ENCODE data around the gene CRYGB. TPM values are rescaled to one million over a fixed set of nuclear protein-coding genes. Genes with fewer than 3 reads are reported as not detected.

CRYGB gene
- total RNA-seq, 6 experiments from 2014 or later: not detected

Other genes starting within 250 kb of the CRYGB start
- 10 to 100 TPM in 2 of 6 experiments, 1 to 10 TPM in 4; 4.4 to 13.4 (median 8.9) TPM for gene PLEKHM3, start 120.6 kb downstream of the CRYGB start, total RNA-seq
- gene CRYGD, start 21.6 kb downstream of the CRYGB start, total RNA-seq: not detected
- gene CRYGC, start 16.3 kb downstream of the CRYGB start, total RNA-seq: not detected
- gene CRYGA, start 17.4 kb upstream of the CRYGB start, total RNA-seq: not detected
- not detected for gene C2orf80, start 43.9 kb upstream of the CRYGB start, total RNA-seq
- gene IDH1, start 108.9 kb upstream of the CRYGB start, total RNA-seq: 100 to 1,000 TPM; 147 to 682 (median 184) TPM
- gene PIKFYVE, start 120.1 kb upstream of the CRYGB start, total RNA-seq: 10 to 100 TPM; 10.7 to 16.0 (median 13.2) TPM

Data from right lobe of liver (tissue), 5 donors.